ENCODE data around the gene DPP6.

The DPP6 gene

DNA sequence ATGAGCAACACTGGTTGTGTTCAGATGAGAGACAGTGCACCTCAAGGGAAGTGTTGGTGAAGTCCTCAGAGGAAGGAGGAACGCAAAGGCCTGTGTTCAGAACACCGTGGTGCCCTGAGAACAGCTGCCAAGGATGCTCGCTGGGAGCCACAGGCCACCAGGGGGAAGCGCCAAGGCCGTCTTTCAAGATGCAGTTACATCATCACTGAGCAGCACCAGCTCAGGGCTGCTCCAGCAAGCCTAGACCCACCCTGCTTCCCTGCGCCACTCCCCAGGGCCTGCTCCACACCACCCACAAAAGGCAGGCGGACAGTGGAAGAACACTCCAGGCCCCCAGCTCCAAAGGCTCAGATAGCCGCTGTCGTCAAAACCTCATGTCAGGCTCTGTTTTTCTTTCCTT is 378.8 kb downstream of the DPP6 start:
- TF ChIP-seq, protein P1, sequence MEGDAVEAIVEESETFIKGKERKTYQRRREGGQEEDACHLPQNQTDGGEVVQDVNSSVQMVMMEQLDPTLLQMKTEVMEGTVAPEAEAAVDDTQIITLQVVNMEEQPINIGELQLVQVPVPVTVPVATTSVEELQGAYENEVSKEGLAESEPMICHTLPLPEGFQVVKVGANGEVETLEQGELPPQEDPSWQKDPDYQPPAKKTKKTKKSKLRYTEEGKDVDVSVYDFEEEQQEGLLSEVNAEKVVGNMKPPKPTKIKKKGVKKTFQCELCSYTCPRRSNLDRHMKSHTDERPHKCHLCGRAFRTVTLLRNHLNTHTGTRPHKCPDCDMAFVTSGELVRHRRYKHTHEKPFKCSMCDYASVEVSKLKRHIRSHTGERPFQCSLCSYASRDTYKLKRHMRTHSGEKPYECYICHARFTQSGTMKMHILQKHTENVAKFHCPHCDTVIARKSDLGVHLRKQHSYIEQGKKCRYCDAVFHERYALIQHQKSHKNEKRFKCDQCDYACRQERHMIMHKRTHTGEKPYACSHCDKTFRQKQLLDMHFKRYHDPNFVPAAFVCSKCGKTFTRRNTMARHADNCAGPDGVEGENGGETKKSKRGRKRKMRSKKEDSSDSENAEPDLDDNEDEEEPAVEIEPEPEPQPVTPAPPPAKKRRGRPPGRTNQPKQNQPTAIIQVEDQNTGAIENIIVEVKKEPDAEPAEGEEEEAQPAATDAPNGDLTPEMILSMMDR (IDR thresholded peaks at IDR 0.05; ENCODE audit: low read depth, low read length): no peak

DNA sequence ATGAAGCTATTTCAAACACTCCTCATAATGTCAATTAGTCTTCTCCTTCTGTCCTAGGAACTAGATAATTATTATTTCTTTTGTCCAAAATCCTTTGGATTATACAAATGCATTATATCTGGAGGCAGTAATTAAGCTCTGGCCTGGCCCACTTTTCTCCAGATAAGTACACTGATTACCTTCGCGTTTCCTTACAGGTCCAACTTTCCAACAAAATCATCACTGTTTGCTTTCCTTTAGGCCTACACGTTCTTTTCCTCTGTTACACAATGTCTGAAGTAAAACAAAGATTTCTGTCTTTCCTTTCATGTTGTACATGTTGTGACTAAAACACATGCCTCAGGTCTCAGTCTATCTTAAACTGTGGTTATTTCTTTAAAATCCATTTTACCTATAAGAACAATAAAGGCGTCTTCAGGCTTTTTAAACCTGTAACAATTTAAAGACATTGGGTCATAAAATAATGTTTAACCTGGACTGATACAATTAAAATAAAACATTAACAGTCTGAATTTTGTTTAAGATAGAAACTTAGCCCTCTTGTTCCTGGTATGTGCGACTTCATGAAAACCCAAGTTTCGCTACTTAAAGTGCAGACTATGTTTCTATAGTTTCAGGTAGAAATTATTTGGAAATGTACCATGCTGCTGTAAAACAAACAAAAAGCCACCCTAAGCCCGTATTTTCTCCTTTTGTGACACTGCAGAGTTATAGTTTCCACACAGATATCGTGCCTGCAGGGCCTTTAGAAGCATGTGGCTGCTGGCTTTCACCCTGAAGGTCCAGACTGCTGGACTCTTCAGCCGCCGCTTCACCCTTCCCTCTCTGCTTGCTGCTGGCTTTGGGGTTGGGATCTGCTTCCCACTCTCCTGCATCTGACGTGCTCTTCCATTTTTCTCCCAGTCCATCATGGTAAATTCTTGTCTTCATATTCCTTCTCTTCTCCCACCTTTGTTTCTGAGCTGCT is 381.7 kb downstream of the DPP6 start:
- TF ChIP-seq, protein P1 (IDR thresholded peaks at IDR 0.05; ENCODE audit: low read depth, low read length): no peak
- no peak for DNase-seq (ENCODE audit: extremely low read depth, low read depth)

More for the DNA sequence above, 378.8 kb downstream of the DPP6 start:
- DNase-seq (ENCODE audit: extremely low read depth, low read depth): no peak

- TF ChIP-seq, protein P1 (IDR thresholded peaks at IDR 0.05; ENCODE audit: low read depth, low read length): no peak
- DNase-seq (ENCODE audit: extremely low read depth, low read depth): no peak
Measured at GRCh38 chr7:154436560-154436959, 384.4 kb downstream of the DPP6 start.

DNA sequence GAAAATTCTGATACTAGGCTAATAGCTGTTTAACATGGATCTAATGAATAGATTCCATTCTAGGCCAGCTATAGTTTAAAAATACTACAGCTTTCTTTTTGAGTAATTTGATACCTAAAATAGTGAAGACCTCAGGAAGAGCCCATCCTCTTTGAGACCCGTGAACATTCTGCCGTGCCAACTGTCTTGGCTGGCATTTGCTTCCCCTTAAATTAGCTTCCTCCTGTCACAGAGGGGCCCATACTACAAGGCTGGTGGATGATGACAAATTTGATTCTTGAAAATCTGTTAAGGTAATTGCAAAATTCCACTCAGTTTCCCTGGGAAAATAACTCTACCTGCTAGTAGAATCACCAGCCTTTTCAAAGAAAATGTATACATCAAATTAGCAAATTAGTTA is 385.0 kb downstream of the DPP6 start:
- TF ChIP-seq, protein P1 (IDR thresholded peaks at IDR 0.05; ENCODE audit: low read depth, low read length): no peak
- no peak for DNase-seq (ENCODE audit: extremely low read depth, low read depth)

DNA sequence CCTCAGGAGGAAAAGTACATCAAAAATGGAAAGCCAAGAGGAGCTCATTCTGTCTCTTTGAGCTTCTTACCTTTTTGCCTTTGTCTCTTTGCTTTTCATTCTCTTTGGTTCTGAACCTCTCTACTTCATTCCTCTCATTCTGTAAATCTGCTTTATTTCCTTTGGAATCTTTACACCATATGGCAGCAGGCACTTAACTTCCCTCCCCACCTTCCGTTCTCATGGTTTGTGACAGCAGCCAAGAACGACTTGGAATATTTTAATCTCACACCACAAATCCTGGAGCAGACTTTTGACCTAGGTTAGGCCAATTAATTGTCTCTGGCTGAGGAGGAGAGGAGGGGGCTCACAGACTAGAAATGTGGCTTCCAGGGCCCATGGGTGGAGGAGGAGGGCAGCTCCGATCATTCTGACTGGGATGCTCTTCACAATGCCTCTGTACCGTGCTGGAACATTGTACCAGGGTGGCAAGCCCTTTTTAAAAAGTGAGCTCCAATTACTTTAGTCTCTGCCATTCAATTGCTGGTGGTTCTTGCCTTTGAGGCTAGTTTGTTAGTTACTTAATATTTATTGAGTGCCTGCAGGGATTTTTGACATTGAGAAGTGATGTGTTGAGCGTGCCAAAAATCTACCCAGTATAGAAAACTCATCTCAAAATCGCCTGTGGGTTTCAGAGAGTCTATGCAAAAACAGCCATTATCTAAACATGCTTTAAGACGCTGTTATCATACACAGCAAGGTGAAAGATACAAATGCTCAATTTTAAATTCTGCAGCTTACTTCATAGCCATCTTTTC is 386.6 kb downstream of the DPP6 start:
- TF ChIP-seq, protein P1 (IDR thresholded peaks at IDR 0.05; ENCODE audit: low read depth, low read length): no peak
- DNase-seq (ENCODE audit: extremely low read depth, low read depth): no peak

GRCh38 chr7:154440058-154440457 is 387.9 kb downstream of the DPP6 start:
- TF ChIP-seq, protein P1 (IDR thresholded peaks at IDR 0.05; ENCODE audit: low read depth, low read length): no peak
- DNase-seq (ENCODE audit: extremely low read depth, low read depth): no peak

DNA sequence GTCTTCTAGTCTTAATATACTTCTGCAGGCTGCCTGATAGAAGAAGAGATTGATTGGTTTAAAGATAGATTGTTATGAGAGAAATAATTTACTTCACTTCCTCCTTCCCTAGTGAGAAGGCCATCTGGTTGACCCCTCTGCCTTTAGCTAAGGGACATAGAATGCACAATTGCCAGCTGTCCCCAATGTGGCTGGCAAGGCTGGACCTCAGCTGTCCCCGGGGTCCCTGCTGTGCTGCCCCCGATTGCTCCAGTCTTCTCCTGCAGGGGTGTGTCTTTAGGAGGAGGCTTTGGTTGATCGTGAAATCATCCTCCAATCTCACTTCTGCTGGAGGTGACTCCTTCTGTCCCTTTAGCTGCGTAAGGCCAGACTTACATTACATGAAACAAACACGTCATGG is 388.5 kb downstream of the DPP6 start:
- TF ChIP-seq, protein P1 (IDR thresholded peaks at IDR 0.05; ENCODE audit: low read depth, low read length): no peak
- no peak for DNase-seq (ENCODE audit: extremely low read depth, low read depth)
